ENCODE results near the gene TMEM42. TPM values are rescaled to one million over a fixed set of nuclear protein-coding genes. Genes with fewer than 3 reads are reported as not detected.

Gene TMEM42
- total RNA-seq, 4 donors from 2014 or later, result 20.7 to 40.4 (median 32.6) TPM

DNA sequence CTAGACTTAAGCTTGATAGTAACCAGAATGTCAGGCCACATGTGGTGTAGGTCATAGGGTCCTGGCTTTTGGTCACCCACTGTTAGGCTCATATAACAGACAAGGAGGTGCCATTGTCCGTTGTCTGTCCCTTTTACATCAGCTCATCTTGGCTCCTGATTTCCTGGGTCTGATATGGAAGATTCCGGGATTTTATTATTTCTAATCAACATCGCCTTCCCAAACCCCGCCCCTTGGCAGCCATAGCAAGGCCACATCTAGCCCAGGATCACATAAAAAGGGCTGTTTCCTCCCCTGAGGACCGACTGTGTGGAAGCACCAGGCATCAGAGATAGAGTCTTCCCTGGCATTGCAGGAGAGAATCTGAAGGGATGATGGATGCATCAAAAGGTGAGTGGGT lies 12.6 kb downstream of the TMEM42 start, which contains the start of gene TGM4:
Gene TGM4 (plus strand): TSS at position 301 of the 400 bp plus-strand sequence. CDS start 71 bp downstream, at position 372.
- H3K27ac ChIP-seq, result no peak within 1 kb of the TSS
- WGBS, 2 donors, result 86 to 88% methylated on average over 5 of the region's 5 CpGs
- DNase-seq (ENCODE audit: low spot score in 2 of 2), result no peak
- H3K4me3 ChIP-seq, result no peak within 1 kb of the TSS
- H3K9me3 ChIP-seq, result no peaks in the 10 kb centered on the region
- H3K27me3 ChIP-seq, result no peaks in the 10 kb centered on the region
- no peaks in the 10 kb centered on the region for H3K36me3 ChIP-seq
- TF ChIP-seq EP300 (IDR thresholded peaks at IDR 0.05) (no peak), POLR2A (IDR thresholded peaks at IDR 0.05) (no peak)
- TF ChIP-seq, protein P1, sequence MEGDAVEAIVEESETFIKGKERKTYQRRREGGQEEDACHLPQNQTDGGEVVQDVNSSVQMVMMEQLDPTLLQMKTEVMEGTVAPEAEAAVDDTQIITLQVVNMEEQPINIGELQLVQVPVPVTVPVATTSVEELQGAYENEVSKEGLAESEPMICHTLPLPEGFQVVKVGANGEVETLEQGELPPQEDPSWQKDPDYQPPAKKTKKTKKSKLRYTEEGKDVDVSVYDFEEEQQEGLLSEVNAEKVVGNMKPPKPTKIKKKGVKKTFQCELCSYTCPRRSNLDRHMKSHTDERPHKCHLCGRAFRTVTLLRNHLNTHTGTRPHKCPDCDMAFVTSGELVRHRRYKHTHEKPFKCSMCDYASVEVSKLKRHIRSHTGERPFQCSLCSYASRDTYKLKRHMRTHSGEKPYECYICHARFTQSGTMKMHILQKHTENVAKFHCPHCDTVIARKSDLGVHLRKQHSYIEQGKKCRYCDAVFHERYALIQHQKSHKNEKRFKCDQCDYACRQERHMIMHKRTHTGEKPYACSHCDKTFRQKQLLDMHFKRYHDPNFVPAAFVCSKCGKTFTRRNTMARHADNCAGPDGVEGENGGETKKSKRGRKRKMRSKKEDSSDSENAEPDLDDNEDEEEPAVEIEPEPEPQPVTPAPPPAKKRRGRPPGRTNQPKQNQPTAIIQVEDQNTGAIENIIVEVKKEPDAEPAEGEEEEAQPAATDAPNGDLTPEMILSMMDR (IDR thresholded peaks at IDR 0.05), result no peak
- H3K4me1 ChIP-seq, result no peaks in the 10 kb centered on the region

- Histone ChIP-seq H3K27me3 (no peaks in the 10 kb centered on the region), H3K9me3 (no peaks in the 10 kb centered on the region), H3K27ac (no peak overlapping the region), H3K4me1 (no peaks in the 10 kb centered on the region), H3K4me3 (no peak overlapping the region), H3K36me3 (no peaks in the 10 kb centered on the region)
- WGBS, 2 donors, result 79 to 82% methylated on average over 3 of the region's 3 CpGs
- TF ChIP-seq POLR2A (IDR thresholded peaks at IDR 0.05) (no peak), EP300 (IDR thresholded peaks at IDR 0.05) (no peak)
- TF ChIP-seq, protein P1 (IDR thresholded peaks at IDR 0.05), result no peak
- DNase-seq (ENCODE audit: low spot score in 2 of 2), result no peak
Measured at GRCh38 chr3:44875596-44875995, 13.9 kb downstream of the TMEM42 start.

GRCh38 chr3:44877333-44877732 lies 15.6 kb downstream of the TMEM42 start:
- no peak overlapping the region for H3K4me3 ChIP-seq
- no peak for TF ChIP-seq EP300 (IDR thresholded peaks at IDR 0.05)
- TF ChIP-seq, protein P1 (IDR thresholded peaks at IDR 0.05), result no peak
- TF ChIP-seq POLR2A (IDR thresholded peaks at IDR 0.05), result no peak
- 87 to 91% methylated on average over 3 of the region's 3 CpGs for WGBS, 2 donors
- H3K4me1 ChIP-seq, result no peaks in the 10 kb centered on the region
- no peak overlapping the region for H3K27ac ChIP-seq
- H3K27me3 ChIP-seq, result no peaks in the 10 kb centered on the region
- H3K9me3 ChIP-seq, result no peaks in the 10 kb centered on the region
- no peak for DNase-seq (ENCODE audit: low spot score in 2 of 2)
- no peaks in the 10 kb centered on the region for H3K36me3 ChIP-seq

DNA sequence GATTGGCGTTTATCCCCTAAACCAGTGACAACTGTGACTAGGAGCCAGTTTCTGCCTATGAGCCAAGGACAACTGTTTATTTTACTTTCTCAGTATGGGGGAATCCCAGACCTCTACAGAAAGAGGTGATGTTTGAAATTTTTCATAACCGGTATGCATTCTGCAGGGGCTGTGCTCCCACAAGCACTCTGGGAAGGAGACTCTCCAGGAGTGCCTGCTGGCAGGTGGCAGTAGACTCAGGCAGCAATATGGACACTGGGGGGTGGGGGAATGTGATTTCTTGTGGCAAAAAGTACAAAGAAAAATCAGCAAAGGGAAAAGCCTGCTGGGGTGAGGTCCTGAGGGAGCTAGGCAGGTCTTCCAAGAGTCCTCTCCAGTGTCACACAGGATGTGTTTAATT lies 18.6 kb downstream of the TMEM42 start:
- no peaks in the 10 kb centered on the region for H3K27me3 ChIP-seq
- H3K9me3 ChIP-seq, result no peaks in the 10 kb centered on the region
- DNase-seq (ENCODE audit: low spot score in 2 of 2), result no peak
- H3K27ac ChIP-seq, result no peak overlapping the region
- H3K36me3 ChIP-seq, result no peaks in the 10 kb centered on the region
- 62 to 70% methylated on average over 2 of the region's 2 CpGs for WGBS, 2 donors
- no peak for TF ChIP-seq POLR2A (IDR thresholded peaks at IDR 0.05)
- TF ChIP-seq, protein P1 (IDR thresholded peaks at IDR 0.05), result no peak
- TF ChIP-seq EP300 (IDR thresholded peaks at IDR 0.05), result no peak
- H3K4me3 ChIP-seq, result no peak overlapping the region
- H3K4me1 ChIP-seq, result peaks cover 0 to 5% (median 0%) of the 10 kb centered on the region in 4 donors

DNA sequence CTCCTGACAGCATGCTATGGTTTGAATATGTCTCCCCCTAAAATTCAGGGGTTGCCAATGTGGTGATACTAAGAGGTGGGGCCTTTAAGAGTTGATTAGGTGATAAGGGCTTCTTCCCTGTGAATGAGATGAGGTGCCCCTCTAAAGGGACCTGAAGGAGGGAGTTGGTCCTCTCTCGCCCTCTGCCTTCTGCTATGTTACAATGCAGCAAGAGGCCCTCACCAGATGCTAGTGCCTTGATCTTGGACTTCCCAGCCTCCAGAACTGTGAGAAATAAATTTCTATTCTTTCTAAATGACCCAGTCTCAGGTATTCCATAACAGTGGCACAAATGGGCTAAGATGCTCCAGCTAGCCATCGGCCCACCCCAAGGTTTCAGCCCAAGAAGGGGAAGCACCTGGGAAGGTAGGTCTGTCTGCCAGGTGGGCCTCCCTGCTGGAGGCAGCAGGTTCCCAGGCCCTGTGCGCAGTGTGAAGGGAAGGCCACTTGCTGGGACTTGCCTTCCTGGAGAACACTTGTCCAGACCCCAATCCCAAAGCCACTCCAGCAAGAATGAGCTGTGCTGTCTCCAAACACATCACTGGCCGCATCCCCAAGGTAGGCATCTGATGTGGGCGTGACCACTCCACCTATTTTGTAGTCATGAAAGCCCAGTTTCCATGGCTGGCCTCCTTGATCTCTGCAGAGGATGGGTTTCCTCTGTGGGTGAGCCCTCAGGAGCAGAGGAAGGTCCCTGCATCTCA lies 21.7 kb downstream of the TMEM42 start:
- no peaks in the 10 kb centered on the region for H3K9me3 ChIP-seq
- TF ChIP-seq, protein P1 (IDR thresholded peaks at IDR 0.05), result no peak
- TF ChIP-seq POLR2A (IDR thresholded peaks at IDR 0.05) (no peak), EP300 (IDR thresholded peaks at IDR 0.05) (no peak)
- H3K4me3 ChIP-seq, result no peak overlapping the region
- H3K27ac ChIP-seq, result no peak overlapping the region
- no peaks in the 10 kb centered on the region for H3K36me3 ChIP-seq
- H3K27me3 ChIP-seq, result no peaks in the 10 kb centered on the region
- 93 to 94% methylated on average over 5 of the region's 5 CpGs for WGBS, 2 donors
- no peak for DNase-seq (ENCODE audit: low spot score in 2 of 2)
- peaks cover 0 to 5% (median 0%) of the 10 kb centered on the region in 4 donors for H3K4me1 ChIP-seq

All from tibial nerve (tissue), 4 donors.